NCI-H460 (cell line): ENCODE results near the gene SLC25A51. TPM values are rescaled to one million over a fixed set of nuclear protein-coding genes. Genes with fewer than 3 reads are reported as not detected.
A peak's percentile ranks its signal among the peaks of the same experiment; 100 is the strongest.

ENCODE experiments used
- DNase-seq: peaks from one replicate; pipeline ENCODE4 v3.0.0-alpha.2; 2016; ENCODE audit warnings: low read depth; ENCODE audit errors: extremely low read depth
- polyA plus RNA-seq: library from polyadenylated mRNA; depleted of rRNA; stranded (reverse); fragments of >200 nt; gene quantifications from 2 replicates; pipeline ENCODE4 v1.2.3, GENCODE V29; 2014; cell fraction: nucleus; rRNA removed
- total RNA-seq: library from RNA; depleted of rRNA; stranded (reverse); fragments of >200 nt; shearing (Covaris generic); gene quantifications from 2 replicates; pipeline ENCODE4 v1.2.3, GENCODE V29; 2014; rRNA removed

SLC25A51 gene
- total RNA-seq, result 31.8 and 33.0 TPM in 2 replicates
- polyA plus RNA-seq, result 21.7 and 30.5 TPM in 2 replicates

DNA sequence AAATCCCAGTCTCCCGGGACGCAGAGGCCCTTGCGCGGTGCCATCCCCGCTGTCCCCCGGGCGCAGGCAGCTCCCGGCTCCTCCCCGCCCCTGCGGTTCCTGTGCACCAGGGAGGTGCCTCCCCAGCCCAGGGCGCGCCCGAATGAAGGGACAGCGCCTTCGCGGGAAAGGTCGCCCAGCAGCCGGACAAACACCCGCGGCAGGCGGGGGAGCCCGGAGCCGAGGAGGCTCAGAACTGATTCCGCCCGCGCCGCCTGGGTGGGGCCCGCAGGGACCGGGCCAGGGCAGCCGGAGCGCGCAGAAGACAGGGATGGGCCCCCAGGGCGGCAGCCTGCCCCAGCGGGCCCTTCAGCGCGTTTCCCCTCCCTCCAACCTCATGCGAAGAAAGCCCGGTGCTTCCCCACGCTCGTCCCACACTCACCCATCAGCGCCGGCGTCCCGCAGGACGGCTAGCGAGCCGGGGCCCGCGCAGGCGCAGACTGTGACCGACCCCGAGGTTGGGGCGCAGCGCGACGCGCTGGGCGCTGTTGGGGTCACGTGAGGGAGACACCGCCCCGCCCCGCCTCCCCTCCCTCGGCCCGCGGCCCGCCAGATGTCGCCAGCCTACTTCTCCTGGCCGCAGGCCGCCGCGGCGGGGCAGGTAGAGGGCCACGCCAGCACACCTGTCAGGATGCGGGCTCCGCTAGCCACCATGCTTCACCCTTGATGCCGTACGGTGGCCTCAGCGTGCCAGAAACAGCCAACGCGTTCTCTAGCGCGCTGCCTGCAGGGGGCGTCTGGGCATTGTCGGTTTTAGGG lies at the start of gene SLC25A51:
SLC25A51 (minus strand) TSS at position 481 of the 798 bp plus-strand sequence. CDS start 15,577 bp downstream, outside the sequence.
- peak; percentile 84 for DNase-seq

DNA sequence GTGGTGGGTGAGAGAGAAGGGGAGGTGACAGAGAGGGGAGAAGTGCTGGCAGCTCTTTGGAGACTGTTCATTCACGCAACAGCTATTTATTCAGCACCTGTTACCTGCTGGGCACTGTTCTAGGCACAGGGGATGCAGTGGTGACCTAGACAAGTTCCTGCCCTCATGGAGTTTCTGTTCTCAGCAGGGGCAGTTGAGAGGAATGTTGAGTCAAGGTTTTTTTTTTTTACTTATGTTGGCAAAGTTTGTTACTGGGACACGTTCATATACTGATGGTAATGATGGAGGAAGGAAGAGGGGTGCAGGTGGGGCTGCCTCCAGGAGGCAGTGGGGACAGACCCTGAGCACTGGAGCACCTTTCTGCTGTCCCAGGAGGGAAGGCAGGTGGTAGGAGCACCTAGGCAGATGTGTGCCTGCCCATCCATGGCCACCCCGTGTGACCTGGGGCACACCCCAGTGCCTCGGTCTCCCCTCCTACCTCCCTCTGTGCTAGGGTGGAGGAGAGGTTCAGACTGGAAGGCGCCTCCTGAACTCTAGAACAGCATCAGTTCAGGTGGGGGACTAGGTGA lies 49.4 kb upstream of the SLC25A51 start:
- no peak for DNase-seq

DNA sequence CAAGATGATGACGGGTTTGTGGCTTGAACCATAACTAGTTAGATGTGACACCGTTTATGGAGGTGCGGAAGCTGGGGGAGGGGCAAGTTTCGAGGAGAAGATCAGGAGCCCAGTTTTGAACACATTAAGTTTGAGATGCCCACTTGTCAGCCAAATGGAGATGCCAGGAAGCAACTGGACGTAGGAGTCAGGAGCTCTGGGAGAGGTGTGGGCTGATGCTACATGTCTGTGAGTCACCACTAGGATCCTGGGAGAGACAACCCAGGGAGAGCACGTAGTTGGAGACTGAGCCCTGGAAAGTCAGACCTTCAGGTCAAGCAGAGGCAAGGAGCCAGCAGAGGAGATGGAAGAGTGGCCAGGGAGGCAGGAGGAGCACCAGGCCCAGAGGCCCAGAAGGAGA lies 48.8 kb upstream of the SLC25A51 start:
- no peak for DNase-seq

GRCh38 chr9:37951671-37952449 lies 47.9 kb upstream of the SLC25A51 start:
- no peak for DNase-seq

- DNase-seq, result no peak
Observed at GRCh38 chr9:37950561-37950960, 46.6 kb upstream of the SLC25A51 start.

GRCh38 chr9:37949576-37949975 lies 45.6 kb upstream of the SLC25A51 start:
- DNase-seq, result no peak

DNA sequence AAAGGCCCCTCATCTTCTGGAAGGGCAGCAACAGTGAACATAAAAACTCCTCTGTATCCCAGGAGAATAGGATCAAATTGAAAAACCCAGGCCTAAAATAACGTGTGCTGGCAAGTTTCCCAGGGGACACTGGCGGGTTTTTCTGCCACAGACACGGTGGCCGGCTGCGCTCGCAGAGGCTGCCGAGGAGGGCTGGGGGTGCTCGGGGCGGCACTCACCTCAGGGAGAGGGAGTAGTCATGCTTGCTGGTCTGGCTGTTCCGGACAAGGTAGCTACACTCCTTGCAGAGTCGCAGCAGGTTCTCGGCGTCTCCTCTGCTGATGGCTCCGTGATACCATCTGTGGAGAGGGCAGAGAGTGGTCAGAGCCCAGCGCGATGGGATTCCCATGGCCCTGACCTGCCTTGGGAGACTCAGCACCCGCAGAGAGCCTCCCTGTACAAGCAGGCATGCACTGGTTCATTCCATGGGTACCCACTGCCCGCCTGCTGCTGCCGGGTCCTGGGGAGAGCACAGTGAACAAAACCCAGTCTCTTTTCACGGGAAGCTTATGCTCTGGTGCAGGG lies 44.6 kb upstream of the SLC25A51 start:
- no peak for DNase-seq

GRCh38 chr9:37947977-37948376 lies 44.0 kb upstream of the SLC25A51 start:
- DNase-seq, result no peak

DNA sequence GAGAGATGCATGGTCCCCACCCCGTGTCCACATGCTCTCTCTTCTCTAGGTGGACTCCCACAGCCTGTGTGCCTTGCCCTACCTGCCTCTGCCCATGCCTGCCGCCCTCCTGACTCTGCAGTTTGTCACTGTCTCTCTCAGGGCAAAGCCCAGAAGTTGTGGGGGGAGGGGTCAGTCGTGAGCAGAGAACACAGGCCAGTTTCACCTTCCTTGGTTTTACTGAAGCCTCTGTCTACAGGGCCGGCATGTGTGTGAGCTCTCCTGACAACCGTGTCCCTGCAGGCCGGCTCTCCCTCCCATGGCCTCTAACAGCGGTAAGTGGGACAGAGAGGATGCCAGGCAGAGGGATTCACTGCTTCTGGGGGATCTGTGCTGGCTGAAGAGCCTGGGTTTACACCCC lies 43.5 kb upstream of the SLC25A51 start:
- DNase-seq, result no peak

GRCh38 chr9:37946971-37947370 lies 43.0 kb upstream of the SLC25A51 start:
- DNase-seq, result no peak

GRCh38 chr9:37946041-37946440 lies 42.1 kb upstream of the SLC25A51 start:
- DNase-seq, result no peak

DNA sequence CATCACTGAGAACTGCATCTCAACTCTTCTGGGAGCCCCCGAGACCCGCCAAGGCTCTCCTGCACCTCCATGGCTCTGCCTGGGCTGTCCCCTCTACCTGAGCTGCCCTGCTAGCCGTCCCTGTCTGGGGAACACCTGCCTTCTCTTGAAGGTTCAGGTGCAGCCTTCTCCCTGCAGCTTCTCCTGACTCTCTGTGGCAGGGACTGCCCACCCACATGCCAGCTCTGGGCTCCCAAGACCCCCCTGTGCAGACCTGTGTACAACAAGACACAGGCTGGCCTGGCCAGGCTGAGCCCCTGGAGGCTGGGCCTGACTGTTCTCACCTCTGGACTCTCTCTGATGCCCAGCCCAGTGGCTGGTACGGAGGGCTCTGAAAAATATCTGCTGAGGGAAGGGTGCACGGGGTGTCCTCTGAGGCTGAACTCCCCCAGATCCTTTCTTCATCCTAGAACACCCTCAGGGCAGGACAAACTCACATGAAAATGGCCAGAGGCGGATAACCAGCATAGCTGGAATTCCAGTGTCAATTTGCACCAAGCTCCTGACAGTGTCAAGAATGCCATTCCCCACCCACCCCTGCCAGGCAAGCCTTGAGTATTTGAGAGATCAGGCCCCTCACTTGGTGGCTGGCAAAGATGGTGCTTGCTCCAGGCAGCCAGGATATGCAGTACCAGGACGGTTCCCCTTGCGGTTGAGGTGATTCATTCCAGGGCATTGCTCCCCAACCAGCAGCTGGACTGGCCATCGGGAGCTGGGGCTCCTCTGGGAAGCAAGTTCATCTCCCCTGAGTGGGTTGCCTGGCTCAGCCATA lies 40.9 kb upstream of the SLC25A51 start:
- DNase-seq, result no peak

- DNase-seq, result no peak
Observed at GRCh38 chr9:37944266-37944650, 40.3 kb upstream of the SLC25A51 start.

- DNase-seq, result no peak
Observed at GRCh38 chr9:37943345-37944265, 39.7 kb upstream of the SLC25A51 start.

DNA sequence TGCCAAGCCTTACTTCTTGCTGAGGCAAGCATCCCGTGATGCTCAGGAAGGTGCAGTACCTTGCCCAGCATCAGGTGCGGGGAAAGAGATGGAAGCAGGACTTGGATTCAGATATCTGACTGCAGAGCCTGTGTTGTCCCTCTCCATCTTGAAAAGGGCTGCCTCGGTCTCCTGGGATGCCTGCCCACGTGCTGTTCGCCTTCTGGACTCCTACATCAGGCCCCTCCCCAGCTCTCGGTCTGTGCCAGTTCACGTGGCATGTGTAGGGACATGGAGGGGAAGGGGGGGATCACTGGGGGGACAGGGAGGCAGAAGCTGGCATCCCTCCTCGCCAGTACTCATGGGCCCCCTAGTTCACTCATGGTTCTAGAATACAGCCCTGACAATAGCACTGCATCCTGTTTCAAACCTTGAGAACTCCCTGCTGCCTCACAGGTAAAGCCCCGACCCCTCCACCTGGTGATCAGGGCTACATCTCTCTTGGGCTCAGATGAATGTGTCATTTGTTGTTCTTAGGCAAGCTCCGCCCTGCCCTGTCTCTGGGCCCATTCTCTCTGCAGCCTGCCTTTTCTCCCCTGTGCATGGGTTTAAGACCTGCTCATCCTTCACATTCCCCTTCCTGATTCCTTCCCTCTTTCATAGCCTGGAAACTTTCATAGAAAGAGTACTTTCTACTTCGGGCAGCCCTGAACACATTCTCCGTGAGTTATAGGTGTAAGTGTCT lies 38.9 kb upstream of the SLC25A51 start:
- DNase-seq, result no peak

DNA sequence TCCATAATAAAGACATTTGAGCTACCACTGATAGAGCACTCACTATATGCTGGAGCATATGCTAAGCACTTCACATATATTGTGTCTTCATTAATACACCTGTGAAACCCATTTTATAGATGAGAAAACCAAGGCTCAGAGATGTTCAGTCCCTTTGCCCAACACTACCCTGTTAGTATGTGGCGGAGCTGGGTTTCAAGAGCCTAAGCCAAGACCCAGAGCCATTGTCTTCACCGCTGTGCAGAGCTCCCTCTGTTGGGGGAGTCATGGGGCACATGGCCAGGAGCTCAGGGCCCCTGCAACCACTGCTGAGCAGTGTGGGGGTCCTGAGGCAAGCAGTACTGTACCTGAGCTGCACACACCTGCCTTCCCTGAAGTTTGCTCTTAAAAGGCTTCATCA lies 37.3 kb upstream of the SLC25A51 start:
- no peak for DNase-seq

GRCh38 chr9:37939575-37940095 lies 35.7 kb upstream of the SLC25A51 start:
- no peak for DNase-seq
